ENCODE measurements around the gene CD79A.
"Not testable (repeated sequence)": the region's sequence is repeated elsewhere in the genome, so short reads cannot be mapped to it uniquely, and the experiment has no call there.

Gene CD79A

DNA sequence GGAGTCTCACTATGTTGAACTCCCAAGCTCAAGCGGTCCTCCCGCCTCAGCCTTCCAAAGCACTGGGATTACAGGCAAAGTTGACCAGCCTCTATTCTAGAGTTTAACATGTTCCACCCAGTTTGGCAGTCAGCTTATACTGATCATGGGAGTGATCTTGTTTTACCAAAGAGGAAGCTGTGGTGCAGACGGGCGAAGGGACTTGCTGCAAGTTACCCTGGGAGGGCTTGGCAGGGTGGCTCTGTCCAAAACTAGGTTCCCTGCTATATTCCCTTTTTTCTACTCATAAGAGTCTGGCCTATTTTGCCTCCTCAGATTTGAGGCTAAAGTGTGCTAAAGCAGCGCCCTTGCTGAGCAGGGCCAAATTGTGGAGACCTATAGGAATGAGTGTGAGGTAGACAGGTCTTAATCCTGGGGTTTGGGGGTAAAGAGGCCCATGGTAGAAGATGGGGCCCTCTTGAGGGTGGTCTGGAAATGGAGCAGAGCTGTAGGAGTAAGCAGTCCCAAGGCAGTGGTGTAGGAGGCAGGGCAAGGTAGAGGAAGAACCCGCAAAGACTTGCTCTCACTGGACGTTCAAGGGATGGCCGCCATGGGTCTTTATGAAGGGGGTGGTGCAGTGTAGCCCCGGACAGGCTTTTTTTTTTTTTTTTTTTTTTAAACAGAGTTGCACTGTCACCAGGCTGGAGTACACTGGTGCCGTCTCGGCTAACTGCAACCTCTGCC is 13.7 kb upstream of the CD79A start:
- no peak for DNase-seq

DNA sequence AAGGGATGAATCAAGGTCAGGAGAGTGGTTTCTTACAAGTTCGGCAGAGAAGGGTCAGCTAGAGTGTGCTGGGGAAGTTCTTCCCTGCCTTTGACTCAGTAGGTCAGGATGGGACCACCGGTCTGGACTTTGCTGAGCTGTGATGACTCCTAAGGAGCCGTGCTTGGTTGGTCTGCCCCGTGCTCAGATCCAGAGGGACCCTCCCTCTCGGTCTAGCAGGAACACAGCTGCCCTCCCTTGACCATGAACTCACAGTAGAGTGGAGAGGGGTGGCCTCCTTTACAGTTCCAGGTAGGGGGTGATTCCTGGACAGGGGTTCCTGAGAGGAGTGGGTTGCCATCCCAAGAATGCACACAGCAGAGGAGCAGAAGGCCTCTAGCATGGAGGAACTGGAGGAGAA is 12.7 kb upstream of the CD79A start:
- DNase-seq, result no peak

DNA sequence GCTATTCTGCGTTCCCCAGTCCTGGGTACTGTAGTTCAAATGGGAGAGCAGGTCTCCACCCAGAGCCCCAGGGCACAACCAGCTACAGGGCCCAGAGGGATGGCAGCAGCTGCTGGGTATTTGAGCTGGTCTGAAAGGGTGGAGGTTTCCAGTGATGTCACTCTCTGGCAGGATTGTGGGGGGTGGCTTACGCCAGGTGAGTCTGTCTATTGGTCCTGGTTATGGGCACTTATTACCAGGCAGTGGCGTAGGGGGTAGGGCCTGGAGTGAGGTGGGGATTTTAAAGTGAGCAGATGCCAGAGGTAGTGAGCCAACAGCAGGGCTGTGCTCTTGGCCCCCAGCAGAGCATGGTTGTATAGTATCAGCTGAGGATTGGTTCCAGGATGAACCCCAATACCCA is 10.8 kb upstream of the CD79A start:
- DNase-seq, result no peak

DNA sequence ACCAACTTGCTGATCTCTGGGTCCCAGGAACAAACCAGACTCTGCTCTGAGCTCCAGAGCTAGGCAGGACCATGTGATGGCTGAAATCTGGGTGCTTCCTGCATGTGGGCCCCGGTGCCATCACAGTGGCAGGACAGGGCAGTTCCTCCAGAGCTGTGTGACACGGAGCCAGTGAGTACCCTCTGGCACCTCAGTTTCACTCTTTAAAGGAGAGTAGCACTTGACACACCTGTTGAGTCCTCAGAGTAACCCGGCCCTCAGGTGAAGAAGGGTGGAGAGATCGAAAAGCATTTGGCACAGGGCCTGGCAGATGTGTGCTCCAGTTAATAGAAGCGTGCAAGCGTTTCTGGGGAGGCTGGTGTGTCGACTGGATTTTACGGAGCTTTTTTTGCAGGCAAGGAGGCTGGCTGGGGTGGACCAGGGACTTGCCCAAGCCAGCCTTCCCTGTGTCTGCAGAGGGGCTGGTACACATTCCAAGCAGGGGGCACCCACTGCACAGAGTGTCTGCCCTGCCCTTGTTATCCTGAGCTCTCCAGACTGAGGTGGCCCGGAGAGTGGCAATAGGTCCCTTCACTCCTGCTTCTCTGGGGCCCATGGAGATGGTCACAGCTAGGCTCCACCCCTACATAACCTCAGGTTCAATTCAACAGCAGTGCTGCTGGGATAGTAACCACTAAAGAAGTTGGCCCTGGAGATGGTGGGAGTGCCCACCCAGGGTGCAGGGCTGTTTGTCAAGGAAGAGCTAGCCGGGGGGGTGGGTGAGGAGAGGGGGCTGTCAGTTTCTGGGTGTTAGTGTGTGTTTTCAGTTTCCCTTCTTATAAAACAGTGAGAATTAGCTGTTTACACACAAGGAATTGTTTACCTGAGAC is 8.7 kb upstream of the CD79A start:
- no peak for DNase-seq

DNA sequence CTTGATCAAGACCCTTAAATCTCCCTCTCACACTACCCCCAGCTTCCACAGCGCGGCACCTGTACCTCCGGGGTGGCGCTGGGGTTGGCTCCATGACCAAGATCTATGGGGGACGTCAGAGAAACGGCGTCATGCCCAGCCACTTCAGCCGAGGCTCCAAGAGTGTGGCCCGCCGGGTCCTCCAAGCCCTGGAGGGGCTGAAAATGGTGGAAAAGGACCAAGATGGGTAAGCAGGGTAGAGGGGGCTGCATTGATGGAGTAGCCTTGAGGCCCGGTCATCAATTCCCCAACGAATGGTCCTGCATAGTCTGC is 8.1 kb upstream of the CD79A start:
- DNase-seq, result no peak

DNA sequence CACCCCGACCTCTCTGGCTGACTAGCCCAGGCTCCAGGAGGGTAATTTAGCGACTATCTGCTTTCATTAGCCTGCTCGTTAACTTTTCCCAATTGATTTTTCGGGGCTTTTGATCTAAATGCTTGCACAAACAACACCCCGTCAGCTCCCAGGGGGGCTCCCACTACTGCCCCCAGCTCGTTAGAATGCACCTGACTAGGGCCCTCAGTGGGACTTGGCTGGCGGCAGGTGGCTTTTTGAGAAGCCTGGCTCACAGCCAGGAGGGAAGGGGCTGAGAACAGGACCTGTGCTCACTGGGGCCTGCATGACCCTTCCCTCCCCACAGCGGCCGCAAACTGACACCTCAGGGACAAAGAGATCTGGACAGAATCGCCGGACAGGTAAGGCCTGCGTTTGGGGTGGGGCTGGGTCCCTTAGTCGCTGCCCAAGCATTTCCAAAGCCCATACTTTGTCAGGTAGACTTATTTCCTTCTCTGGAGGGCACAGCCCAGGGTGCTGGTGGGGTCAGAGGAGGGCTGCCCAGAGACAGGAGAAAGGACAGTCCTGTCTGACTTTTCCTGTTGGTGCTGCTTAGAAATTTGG is 7.6 kb upstream of the CD79A start:
- DNase-seq, result no peak

DNA sequence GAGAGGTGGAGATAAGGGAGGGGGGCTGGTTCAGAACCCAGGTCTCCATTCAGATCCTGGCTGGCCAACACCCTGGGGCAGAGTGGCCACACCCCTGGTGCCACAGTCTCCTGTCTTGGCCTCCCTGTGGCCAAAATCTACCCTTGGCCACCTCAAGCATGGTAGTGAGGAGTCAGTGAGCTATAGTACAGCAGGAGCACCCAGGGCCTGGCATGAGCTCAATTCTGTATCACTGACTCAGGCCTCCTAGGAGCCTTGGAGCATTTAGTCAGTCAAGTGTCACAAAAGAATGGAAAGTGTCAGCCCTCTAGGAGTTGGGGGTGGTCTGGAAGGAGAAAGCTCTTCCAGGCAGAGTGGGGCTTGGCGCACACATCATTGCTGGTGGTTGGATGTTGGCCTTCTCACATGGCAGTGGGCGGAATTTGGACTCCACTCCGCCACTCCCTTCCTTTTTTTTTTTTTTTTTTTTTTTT is 6.6 kb upstream of the CD79A start:
- DNase-seq, result no peak

DNA sequence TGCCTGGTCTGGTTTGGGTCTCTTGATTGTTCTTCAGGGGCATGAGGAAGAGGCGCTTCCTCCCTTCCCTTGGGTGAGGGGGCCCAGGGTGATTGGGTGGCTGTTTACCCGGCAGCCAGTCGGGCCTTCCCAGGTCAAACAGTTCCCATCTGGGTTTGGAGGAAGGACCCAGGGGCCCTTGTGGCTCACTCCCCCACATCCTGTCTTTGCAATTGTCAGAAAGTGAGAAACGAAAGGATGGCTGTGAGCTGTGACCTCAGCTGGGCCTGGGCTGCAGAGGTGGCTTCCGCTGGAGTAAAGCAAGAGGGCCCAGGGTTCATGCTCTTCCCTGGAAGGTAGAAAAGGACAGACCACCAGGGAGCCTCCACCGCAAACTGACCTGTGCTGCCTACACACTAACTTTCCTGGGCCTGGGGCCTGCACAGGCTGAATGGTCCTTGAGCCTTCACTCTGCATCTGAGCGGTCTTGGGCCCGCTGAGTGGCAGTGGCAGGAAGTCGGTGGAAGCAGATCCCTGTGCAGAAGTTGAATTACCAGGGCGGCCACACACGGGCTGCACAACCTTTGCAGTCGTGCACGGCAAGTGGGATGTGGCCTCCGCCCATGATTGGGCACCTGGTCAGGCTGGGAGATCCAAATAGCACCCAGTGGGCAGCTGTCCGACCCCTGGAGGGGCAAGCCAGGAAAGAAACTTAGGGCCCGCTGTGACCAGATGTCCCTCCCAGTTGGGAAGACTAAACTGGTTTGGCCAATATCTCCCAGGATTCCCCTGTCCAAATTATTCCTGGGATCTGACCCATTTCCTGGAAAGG is 5.3 kb upstream of the CD79A start:
- no peak for DNase-seq

DNA sequence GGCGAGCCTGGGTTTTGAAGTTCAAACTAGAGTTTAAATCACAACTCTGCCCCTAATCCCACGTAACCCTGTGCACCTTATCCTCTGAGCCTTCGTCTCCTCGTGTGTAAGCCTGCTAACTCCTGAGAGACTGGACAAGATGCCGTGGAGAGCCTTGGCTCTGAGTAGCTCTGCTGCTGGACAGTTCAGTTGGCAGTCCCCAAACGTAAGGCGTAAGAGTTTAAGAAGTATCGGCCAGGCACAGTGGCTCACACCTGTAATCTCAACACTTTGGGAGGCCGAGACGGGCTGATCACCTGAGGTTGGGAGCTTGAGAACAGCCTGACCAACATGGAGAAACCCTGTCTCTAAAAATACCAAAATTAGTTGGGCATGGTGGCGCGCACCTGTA is 4.7 kb upstream of the CD79A start:
- no peak for DNase-seq

DNA sequence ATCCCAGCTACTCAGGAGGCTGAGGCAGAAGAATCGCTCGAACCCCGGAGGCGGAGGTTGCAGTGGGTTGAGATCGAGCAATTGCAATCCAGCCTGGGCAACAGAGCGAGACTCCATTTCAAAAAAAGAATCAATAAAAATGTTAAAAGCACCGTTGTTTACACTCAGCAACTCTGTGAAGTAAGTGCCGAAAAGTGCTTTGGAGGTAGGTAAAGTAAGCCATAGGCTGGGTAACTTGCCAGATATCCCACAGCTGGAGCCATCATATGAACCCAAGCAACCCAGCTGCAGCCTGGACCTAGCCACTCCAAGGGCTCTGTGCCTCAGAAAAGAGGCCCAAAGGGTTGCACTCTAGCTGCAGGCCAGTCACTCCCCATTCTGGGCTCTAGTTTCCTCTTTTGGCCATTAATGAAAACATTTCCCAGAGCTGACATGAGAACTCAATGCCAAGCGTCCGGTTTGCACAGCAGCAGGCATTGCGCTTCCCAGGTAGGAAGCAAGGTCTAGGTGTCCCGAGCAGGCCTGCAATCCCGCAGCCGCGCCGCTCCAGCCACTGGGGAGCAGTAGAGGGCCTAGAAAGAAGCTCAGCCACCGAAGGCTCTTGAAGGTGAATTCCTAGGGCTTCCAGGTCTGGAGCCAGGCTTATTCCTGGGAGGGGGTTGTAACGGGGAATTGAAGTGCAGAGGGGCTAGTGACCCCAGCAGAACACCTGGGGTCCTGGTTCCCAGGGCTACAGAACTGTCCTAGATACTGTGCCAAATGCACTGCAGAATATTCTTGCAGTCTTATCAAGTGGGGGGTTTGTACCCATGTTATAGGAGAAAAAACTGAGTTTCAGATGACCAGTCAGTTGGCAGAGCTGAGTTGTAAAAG is 4.1 kb upstream of the CD79A start:
- peak; percentile 64 for DNase-seq

DNA sequence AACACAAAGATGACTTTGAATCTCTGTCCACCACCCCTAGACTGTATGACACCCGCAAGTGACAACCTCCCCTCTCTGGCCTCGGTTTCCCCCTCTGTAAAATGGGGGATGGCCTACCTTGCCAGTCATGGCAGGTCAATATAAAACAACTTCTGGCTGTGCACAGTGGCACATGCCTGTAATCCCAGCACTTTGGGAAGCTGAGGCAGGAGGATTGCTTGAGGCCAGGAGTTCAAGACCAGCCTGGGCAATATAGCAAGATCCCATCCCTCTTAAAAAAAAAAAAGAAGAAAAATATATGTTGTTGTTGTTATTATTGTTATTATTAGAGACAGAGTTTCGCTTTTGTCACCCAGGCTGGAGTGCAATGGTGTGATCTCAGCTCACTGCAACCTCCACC is 1.1 kb upstream of the CD79A start:
- DNase-seq, result not testable (repeated sequence)

DNA sequence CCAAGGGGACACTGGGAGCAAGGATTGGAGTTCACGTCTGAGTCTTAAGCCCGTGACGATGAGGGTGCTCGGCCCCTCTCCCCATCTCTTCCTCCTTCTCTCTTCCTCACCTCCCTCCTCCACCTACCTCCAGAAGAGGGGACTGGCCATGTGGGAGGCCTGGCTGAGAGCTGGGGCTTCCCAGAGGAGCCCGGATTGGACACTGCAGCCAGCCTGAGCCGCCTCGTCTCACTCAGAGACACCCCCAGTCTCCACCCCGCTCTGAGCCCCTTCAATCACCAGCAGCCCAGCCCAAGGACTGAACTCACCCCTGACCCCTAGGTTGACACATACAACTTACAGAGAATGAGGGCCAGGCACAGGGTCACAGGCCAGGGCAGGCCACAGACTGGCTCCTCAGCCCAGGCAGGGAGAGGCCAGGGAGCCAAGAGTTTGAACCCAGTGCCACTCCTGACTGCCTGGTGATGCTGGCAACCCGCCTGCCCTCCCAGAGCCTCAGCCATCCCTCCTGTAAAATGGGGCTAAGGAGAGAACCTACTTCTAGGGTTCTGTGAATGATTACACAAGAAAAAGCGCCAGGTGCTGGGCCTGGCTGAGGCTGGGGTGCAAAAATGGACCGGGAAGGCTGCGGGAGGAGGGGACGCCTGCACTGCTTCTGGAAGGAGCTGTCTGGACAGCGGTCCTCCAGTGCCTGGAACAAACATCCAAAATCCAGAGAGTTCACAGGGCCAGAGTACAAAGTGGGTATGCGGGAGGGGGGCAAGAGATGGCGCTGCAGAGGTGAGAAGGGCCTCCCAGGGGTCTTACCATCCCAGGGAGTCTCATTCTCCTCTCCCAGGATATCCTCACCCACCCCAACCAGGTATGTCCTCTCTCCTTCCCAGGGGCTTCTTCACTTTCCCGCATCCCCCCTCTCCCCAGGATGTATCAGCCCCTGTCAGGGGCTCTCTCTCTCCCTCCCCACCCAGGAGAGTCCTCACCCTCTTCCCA is 1.1 kb downstream of the CD79A start:
- no peak for DNase-seq

DNA sequence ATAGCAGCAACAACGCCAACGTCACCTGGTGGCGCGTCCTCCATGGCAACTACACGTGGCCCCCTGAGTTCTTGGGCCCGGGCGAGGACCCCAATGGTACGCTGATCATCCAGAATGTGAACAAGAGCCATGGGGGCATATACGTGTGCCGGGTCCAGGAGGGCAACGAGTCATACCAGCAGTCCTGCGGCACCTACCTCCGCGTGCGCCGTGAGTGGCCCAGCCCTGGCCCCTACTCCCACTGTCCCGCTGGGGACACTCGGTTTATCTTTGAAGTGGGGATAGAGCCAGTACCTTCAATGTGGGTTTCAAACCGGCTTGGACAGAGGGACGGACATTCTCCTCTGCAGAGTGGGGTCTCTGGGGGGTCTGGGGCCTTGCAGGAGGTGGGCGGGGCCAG is 2.0 kb downstream of the CD79A start:
- no peak for DNase-seq

DNA sequence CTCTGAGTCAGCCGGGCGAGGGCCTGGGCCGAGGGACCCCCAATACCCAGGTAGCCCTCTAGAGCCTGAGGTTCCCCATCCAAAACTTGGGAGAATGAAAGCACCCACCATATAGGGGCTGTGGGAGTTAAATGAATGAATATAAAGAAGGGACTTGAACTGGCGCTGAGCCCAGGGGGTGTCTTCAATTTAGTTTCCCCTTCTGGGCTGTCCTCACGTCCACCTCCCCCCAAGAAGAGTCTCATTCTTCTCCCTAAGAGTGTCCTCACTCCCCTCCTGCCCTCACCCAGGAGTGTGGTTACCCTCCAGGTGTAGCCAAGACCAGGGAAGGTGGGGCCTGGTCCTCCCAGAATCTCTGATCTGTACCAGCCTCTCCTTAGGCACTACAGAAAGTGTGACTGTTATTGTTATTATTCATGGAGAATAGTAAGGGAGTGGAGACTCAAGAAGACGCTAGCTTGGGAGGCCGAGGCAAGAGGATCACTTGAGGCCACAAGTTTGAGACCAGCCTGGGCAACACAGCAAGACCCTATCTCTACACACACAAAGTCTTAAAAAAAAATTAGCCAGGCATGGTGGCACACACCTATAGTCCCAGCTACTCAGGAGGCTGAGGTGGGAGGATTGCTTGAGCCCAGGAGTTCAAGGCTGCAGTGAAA is 2.7 kb downstream of the CD79A start:
- no peak for DNase-seq

DNA sequence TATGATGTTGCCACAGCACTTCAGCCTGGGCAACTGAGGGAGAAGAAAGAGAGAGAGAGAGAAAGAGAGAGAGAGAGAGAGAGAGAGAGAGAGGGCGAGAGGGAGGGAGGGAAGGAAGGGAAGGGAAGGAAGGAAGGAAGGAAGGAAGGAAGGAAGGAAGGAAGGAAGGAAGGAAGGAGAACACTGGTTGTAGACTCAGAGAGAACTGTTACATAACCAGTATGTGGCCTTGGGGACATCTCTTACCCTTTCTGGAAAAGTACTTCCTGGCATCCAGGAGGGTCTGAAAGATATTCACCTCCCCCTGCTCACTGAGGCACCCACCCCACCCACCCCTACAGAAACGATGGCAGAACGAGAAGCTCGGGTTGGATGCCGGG is 3.2 kb downstream of the CD79A start:
- no peak for DNase-seq

DNA sequence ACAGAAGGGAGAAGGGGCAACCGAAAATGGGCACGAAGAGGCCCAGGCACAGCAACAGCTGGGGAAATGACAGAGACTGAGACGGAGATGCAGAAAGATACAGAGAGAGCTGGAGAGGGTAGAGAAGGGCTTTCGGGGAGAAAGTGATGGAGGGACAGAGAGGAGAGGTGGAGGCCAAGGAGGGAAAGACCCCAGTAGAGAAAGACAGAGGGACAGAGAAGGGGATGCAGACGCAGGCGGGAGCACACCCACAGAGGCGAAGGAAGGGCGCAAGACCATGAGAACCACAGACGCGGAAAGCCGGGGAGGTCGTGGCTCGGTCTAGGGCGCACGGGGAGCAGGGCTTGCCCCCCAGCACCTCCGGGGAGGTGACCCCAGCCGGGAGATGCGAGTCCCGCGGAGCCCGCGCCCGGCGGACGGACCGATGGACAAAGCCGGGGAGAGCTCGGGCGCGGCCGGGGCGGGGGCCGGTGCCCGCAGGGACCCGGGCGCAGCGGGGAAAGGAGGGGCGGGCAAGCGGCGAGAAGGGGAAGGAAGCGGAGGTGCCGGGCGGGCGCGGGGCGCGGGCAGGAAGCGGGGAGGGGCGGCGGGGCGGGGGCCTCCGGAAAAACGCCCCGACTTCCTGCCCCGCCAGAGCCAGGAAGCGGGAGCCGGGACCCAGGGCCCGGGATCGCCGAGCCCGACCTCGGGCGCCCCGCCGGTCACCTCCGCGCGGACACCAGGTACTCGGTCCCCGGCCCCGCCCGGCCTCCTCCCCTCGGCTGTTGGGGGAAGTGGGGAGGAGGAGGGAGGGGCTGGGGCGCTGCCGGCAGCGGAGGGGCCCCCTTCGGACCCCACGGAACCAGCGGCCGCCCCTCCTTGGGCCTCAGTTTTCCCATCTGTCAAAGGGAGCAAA is 5.7 kb downstream of the CD79A start, which contains the start of gene ARHGEF1:
Gene ARHGEF1 (plus strand): TSS at position 617 of the 895 bp plus-strand sequence. CDS start 4,899 bp downstream, outside the sequence.
- peak; percentile 41 for DNase-seq

DNA sequence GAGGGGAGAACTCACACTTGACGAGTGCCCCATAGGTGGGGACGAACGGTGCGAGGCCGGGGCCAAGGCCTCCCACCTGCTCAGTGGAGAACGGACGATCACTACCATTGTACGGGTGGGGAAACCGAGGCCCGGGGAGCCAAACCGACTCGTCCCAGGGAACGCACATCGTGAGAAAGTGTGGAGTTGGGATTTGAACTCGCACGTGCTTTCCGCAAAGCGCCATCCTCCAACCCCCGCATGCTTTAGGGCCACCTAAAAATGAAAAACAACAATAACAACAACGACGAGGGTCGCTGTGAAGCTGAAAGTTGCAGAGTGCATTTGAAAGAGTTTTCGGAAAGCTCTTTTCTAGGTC is 6.4 kb downstream of the CD79A start:
- DNase-seq, result no peak

DNA sequence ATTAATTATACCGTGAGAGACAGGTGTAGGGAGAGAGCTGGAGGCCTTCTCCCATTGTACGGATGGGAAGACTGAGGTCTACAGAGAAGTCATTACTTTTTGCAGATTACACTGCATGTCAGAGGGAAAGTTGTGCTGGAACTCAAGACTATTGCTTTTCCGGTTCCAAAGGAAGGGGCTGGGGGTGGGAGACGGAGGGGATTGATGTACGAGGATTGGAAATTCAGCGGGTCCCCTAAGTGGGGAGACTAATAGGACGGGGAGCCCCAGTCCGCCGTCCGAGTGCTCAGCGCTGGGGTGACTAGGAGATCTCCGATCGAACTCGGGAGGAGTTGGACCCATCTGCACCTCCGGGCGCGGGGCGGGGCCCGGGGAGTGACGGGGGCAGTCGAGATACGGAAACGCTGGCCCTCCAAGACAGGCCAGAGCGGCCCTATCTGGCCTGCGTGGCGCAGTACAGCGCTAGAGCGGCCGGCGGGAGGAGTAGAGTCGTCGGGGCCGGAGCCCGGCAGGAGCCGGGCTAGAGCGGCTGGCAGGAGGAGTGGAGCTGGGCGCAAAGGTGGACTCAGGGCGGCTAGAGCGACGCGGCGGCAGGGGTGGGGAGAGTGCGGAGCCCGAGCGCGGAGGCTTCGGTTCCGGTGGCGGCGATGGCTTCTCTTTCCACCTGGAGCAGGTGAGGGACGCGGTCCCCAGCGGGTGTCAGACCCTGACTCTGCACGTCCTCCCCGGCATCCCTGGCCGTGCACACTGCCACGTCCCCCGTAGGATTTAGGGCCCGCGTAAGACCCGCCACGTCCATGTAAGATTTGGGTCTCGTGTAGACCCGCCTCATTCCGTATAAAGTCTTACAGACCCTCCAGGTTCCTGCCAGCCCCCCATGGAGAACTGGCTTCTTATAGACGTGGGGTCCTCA is 7.0 kb downstream of the CD79A start:
- peak; percentile 95 for DNase-seq

Data from NCI-H2171 (cell line).